A549 (cell line): Measurements from ENCODE around the gene SLC45A1.

Experiments
- CEBPB ChIP-seq, 2 experiments: fragments of >200 bp in 1 of 2; sonication (Bioruptor Twin) in 1 of 2; formaldehyde crosslinking in 1 of 2; IDR thresholded peaks; 2 replicates each; pipeline ENCODE4 v1.6.1; 2012 to 2016
- ESRRA ChIP-seq: fragments of 150-350 bp; IDR thresholded peaks from 2 replicates; pipeline ENCODE4 v1.6.1; 2014; ENCODE audit warnings: mild to moderate bottlenecking, low read length, borderline replicate concordance
- GATA3 ChIP-seq: IDR thresholded peaks from 2 replicates; pipeline ENCODE4 v1.6.1; 2012; ENCODE audit warnings: borderline replicate concordance
- JUNB ChIP-seq: fragments of >200 bp; sonication (Bioruptor Twin); formaldehyde crosslinking; IDR thresholded peaks from 2 replicates; pipeline ENCODE4 v1.6.1; 2016
- MAZ ChIP-seq: fragments of 150-350 bp; IDR thresholded peaks from 2 replicates; pipeline ENCODE4 v1.6.1; 2014; ENCODE audit warnings: antibody characterized with exemption, low read depth, low read length, borderline replicate concordance
- POLR2A ChIP-seq: IDR thresholded peaks from 2 replicates; pipeline ENCODE4 v1.6.1; 2012; ENCODE audit warnings: mild to moderate bottlenecking, low read length
- RARB ChIP-seq: fragments of 250-450 bp; sonication (Bioruptor Pico); IDR thresholded peaks from 2 replicates; pipeline ENCODE4 v1.8.0; 2021; ENCODE audit warnings: mild to moderate bottlenecking, moderate library complexity
- RFX5 ChIP-seq: fragments of 450-650 bp; IDR thresholded peaks from 2 replicates; pipeline ENCODE4 v1.7.1; 2014; ENCODE audit warnings: antibody characterized with exemption, mild to moderate bottlenecking, moderate library complexity
- SREBF2 ChIP-seq: fragments of 450-650 bp; IDR thresholded peaks from 2 replicates; pipeline ENCODE4 v1.6.1; 2014; ENCODE audit warnings: mild to moderate bottlenecking, moderate library complexity
- TF ChIP-seq, protein P1 (sequence below): fragments of >200 bp; sonication (Bioruptor Twin); formaldehyde crosslinking; IDR thresholded peaks from 3 replicates; pipeline ENCODE4 v1.5.1; 2016
- TF ChIP-seq, protein P2 (sequence below): fragments of 250-450 bp; sonication (Bioruptor Pico); IDR thresholded peaks from 2 replicates; pipeline ENCODE4 v1.5.0; 2021; ENCODE audit warnings: mild to moderate bottlenecking, moderate library complexity, borderline replicate concordance

DNA sequence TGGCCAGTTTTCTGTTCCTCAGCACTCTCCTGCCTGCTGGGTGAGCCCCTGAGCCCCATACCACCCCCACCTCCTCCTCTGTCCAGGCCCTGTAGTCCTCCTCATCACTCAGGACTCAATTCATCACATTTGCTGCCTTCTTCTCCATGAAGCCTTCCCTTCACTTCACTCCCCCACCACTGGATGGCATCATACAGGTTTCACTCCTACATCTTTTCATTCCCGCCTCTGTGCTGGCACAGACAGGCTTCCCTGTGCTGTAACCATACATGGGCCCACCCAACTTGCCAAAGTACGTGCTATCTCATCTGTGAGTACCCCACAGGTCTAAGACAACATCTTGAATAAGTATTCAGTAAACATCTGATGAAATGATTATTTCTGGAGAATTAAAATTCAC is 56.9 kb downstream of the SLC45A1 start:
- TF ChIP-seq JUNB: no peak
- TF ChIP-seq POLR2A: no peak
- no peak for TF ChIP-seq ESRRA
- TF ChIP-seq, protein P1, sequence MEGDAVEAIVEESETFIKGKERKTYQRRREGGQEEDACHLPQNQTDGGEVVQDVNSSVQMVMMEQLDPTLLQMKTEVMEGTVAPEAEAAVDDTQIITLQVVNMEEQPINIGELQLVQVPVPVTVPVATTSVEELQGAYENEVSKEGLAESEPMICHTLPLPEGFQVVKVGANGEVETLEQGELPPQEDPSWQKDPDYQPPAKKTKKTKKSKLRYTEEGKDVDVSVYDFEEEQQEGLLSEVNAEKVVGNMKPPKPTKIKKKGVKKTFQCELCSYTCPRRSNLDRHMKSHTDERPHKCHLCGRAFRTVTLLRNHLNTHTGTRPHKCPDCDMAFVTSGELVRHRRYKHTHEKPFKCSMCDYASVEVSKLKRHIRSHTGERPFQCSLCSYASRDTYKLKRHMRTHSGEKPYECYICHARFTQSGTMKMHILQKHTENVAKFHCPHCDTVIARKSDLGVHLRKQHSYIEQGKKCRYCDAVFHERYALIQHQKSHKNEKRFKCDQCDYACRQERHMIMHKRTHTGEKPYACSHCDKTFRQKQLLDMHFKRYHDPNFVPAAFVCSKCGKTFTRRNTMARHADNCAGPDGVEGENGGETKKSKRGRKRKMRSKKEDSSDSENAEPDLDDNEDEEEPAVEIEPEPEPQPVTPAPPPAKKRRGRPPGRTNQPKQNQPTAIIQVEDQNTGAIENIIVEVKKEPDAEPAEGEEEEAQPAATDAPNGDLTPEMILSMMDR: peak; percentile 43
- no peak for TF ChIP-seq CEBPB (IDR thresholded peaks at IDR 0.05)
- TF ChIP-seq, protein P2, sequence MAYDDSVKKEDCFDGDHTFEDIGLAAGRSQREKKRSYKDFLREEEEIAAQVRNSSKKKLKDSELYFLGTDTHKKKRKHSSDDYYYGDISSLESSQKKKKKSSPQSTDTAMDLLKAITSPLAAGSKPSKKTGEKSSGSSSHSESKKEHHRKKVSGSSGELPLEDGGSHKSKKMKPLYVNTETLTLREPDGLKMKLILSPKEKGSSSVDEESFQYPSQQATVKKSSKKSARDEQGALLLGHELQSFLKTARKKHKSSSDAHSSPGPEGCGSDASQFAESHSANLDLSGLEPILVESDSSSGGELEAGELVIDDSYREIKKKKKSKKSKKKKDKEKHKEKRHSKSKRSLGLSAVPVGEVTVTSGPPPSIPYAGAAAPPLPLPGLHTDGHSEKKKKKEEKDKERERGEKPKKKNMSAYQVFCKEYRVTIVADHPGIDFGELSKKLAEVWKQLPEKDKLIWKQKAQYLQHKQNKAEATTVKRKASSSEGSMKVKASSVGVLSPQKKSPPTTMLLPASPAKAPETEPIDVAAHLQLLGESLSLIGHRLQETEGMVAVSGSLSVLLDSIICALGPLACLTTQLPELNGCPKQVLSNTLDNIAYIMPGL (CRISPR knock-in tag): no peak
- TF ChIP-seq MAZ: no peak
- no peak for TF ChIP-seq RFX5
- no peak for TF ChIP-seq RARB
- no peak for TF ChIP-seq GATA3
- TF ChIP-seq SREBF2: no peak
